ENCODE results near the gene RPL28. TPM values are rescaled to one million over a fixed set of nuclear protein-coding genes. Genes with fewer than 3 reads are reported as not detected.

The RPL28 gene
- total and polyA plus RNA-seq, 2 experiments from 2014 or later: 530 to 875 TPM

- H3K36me3 ChIP-seq (ENCODE audit: low read depth): no peaks in the 10 kb centered on the region
- no peaks in the 10 kb centered on the region for H3K9me3 ChIP-seq (ENCODE audit: low read depth)
- peaks cover 8% of the 10 kb centered on the region; the same call in 1 of the 2 replicates for H3K79me2 ChIP-seq (ENCODE audit: insufficient read depth)
- 78 to 81% methylated on average over 9 of the region's 9 CpGs for WGBS, 2 experiments (ENCODE audit: low coverage in 1 of 2, low lambda C conversion rate in 2 of 2, missing lambda C conversion rate in 2 of 2)
- no peaks in the 10 kb centered on the region for H4K20me1 ChIP-seq (ENCODE audit: insufficient read depth)
- no peaks in the 10 kb centered on the region for H3K4me1 ChIP-seq (ENCODE audit: insufficient read depth)
- in situ Hi-C loops (cut with MboI): no loop called here
- no peaks in the 10 kb centered on the region for H3K27me3 ChIP-seq (replicated peaks; ENCODE audit: insufficient read depth)
- no peaks in the 10 kb centered on the region for H3F3A ChIP-seq (ENCODE audit: insufficient read depth)
- DNase-seq: no peak
- no peak overlapping the region for H3K9ac ChIP-seq
- no peak overlapping the region for H3K4me2 ChIP-seq (ENCODE audit: unreplicated experiment)
- H3K27ac ChIP-seq: no peak overlapping the region
- H3K9me2 ChIP-seq (ENCODE audit: insufficient read depth): no peaks in the 10 kb centered on the region
- no peak for TF ChIP-seq EZH2phosphoT487 (IDR thresholded peaks at IDR 0.05; ENCODE audit: insufficient read depth, low read depth)
- no peak for TF ChIP-seq EZH2 (IDR thresholded peaks at IDR 0.05; ENCODE audit: insufficient read depth, poor library complexity, severe bottlenecking)
- H3K4me3 ChIP-seq: no peak overlapping the region
- no peak overlapping the region for H2AFZ ChIP-seq
Measured at GRCh38 chr19:55344444-55344843, 41.3 kb upstream of the RPL28 start.

GRCh38 chr19:55345101-55345817 lies 40.5 kb upstream of the RPL28 start:
- no peak overlapping the region for H3K4me3 ChIP-seq
- TF ChIP-seq EZH2 (IDR thresholded peaks at IDR 0.05; ENCODE audit: insufficient read depth, poor library complexity, severe bottlenecking): no peak
- H3K36me3 ChIP-seq (ENCODE audit: low read depth): no peaks in the 10 kb centered on the region
- H3K27ac ChIP-seq: no peak overlapping the region
- no peaks in the 10 kb centered on the region for H3K27me3 ChIP-seq (replicated peaks; ENCODE audit: insufficient read depth)
- no peak overlapping the region for H2AFZ ChIP-seq
- no peak overlapping the region for H3K9ac ChIP-seq
- WGBS, 2 experiments (ENCODE audit: low coverage in 1 of 2, low lambda C conversion rate in 2 of 2, missing lambda C conversion rate in 2 of 2): 90 to 92% methylated on average over 18 to 22 of the region's 22 CpGs
- no peak for DNase-seq
- peaks cover 7% of the 10 kb centered on the region; the same call in 1 of the 2 replicates for H3K79me2 ChIP-seq (ENCODE audit: insufficient read depth)
- H3K9me3 ChIP-seq (ENCODE audit: low read depth): no peaks in the 10 kb centered on the region
- in situ Hi-C loops (cut with MboI): no loop called here
- no peaks in the 10 kb centered on the region for H3F3A ChIP-seq (ENCODE audit: insufficient read depth)
- H3K9me2 ChIP-seq (ENCODE audit: insufficient read depth): no peaks in the 10 kb centered on the region
- no peaks in the 10 kb centered on the region for H4K20me1 ChIP-seq (ENCODE audit: insufficient read depth)
- no peak overlapping the region for H3K4me2 ChIP-seq (ENCODE audit: unreplicated experiment)
- no peaks in the 10 kb centered on the region for H3K4me1 ChIP-seq (ENCODE audit: insufficient read depth)

GRCh38 chr19:55345818-55346724 lies 39.7 kb upstream of the RPL28 start:
- no peak overlapping the region for H3K27ac ChIP-seq
- no peak for TF ChIP-seq EZH2phosphoT487 (IDR thresholded peaks at IDR 0.05; ENCODE audit: insufficient read depth, low read depth)
- TF ChIP-seq EZH2 (IDR thresholded peaks at IDR 0.05; ENCODE audit: insufficient read depth, poor library complexity, severe bottlenecking): no peak
- no peaks in the 10 kb centered on the region for H3K4me1 ChIP-seq (ENCODE audit: insufficient read depth)
- H3K9ac ChIP-seq: no peak overlapping the region
- DNase-seq: peak; percentile 34
- H3K4me3 ChIP-seq: no peak overlapping the region
- H3K9me3 ChIP-seq (ENCODE audit: low read depth): no peaks in the 10 kb centered on the region
- in situ Hi-C loops (cut with MboI): no loop called here
- no peaks in the 10 kb centered on the region for H4K20me1 ChIP-seq (ENCODE audit: insufficient read depth)
- H3K4me2 ChIP-seq (ENCODE audit: unreplicated experiment): no peak overlapping the region
- 86 to 88% methylated on average over 28 to 42 of the region's 43 CpGs for WGBS, 2 experiments (ENCODE audit: low coverage in 1 of 2, low lambda C conversion rate in 2 of 2, missing lambda C conversion rate in 2 of 2)
- no peaks in the 10 kb centered on the region for H3F3A ChIP-seq (ENCODE audit: insufficient read depth)
- no peaks in the 10 kb centered on the region for H3K36me3 ChIP-seq (ENCODE audit: low read depth)
- no peaks in the 10 kb centered on the region for H3K79me2 ChIP-seq (ENCODE audit: insufficient read depth)
- H3K27me3 ChIP-seq (replicated peaks; ENCODE audit: insufficient read depth): no peaks in the 10 kb centered on the region
- H2AFZ ChIP-seq: no peak overlapping the region
- H3K9me2 ChIP-seq (ENCODE audit: insufficient read depth): no peaks in the 10 kb centered on the region

- Histone ChIP-seq H3K79me2 (ENCODE audit: insufficient read depth) (no peaks in the 10 kb centered on the region), H3K9ac (no peak overlapping the region), H3F3A (ENCODE audit: insufficient read depth) (no peaks in the 10 kb centered on the region), H4K20me1 (ENCODE audit: insufficient read depth) (no peaks in the 10 kb centered on the region), H3K4me1 (ENCODE audit: insufficient read depth) (no peaks in the 10 kb centered on the region), H3K27ac (no peak overlapping the region), H3K9me2 (ENCODE audit: insufficient read depth) (no peaks in the 10 kb centered on the region), H3K4me3 (no peak overlapping the region), H3K9me3 (ENCODE audit: low read depth) (no peaks in the 10 kb centered on the region), H3K36me3 (ENCODE audit: low read depth) (no peaks in the 10 kb centered on the region), H3K4me2 (ENCODE audit: unreplicated experiment) (no peak overlapping the region), H3K27me3 (replicated peaks; ENCODE audit: insufficient read depth) (peaks cover 4% of the 10 kb centered on the region), H2AFZ (no peak overlapping the region)
- in situ Hi-C loops (cut with MboI): no loop called here
- WGBS, 2 experiments (ENCODE audit: low coverage in 1 of 2, low lambda C conversion rate in 2 of 2, missing lambda C conversion rate in 2 of 2): 91 to 94% methylated on average over 25 to 39 of the region's 41 CpGs
- no peak for DNase-seq
- TF ChIP-seq EZH2 (IDR thresholded peaks at IDR 0.05; ENCODE audit: insufficient read depth, poor library complexity, severe bottlenecking): no peak
- TF ChIP-seq EZH2phosphoT487 (IDR thresholded peaks at IDR 0.05; ENCODE audit: insufficient read depth, low read depth): no peak
Measured at GRCh38 chr19:55346725-55347441, 38.8 kb upstream of the RPL28 start.
